ENCODE measurements around the gene NOP56.
"Not testable (repeated sequence)": the region's sequence is repeated elsewhere in the genome, so short reads cannot be mapped to it uniquely, and the experiment has no call there.

The NOP56 gene

DNA sequence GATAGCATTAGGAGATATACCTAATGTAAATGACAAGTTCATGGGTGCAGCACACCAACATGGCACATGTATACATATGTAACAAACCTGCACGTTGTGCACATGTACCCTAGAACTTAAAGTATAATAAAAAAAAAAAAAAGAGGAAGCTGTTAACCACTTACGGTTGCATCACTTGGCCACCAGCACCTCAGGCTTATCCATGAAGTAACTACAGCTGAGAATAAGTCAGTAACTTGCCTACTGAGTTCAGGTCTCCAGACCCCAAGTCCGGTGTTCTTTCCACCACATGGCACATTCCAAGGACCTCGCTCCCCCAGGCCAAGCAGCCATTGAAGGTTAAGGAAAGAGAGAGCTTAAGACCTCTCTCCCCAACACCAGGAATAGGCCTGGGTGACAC is 32.4 kb downstream of the NOP56 start:
- DNase-seq (ENCODE audit: low read depth): not testable (repeated sequence)

DNA sequence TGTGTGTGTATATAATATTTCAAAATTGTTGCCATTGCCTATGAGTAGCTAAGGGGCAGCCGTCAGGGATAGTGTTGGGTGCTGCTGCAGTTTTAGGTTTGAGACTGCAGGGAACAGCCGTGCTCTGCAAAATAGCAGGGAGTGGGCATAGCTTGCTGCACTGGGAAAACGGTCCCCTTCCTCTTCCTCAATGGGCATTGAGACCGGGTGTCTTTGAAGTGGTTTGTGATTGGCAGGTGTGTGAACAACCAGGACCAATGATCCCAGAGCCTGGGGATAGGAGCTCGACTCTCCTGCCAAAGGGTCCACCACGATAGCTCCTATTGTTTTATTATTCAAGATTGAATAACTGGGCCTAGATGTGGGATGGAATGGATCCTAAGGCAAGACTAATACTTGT is 35.1 kb downstream of the NOP56 start:
- no peak for DNase-seq (ENCODE audit: low read depth)

DNA sequence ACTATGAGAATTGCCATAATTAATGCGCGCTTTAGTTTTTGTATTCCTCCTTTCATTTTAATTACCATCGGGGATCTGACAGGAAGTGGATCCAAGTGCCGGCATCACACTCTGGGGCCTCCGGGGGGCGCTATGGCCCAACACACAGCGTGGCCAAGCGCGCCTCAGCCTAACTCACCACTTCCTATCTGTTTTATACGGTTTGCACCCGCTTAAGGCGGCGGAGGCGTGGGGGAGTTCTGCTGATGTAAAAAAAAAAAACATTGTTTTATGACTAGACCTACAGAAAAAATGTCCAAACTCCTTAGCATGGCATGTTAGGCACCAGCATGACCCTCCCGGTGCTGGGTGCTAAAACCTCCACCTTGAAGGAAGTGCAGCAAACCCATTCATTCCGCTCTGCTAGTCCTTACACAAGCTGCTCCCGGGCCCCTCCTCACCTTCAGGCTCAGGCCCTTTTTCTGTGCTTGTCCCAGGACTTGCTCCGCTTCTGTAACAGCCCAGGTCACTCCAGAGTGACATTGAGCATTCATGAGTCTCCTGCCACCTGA is 35.7 kb downstream of the NOP56 start:
- DNase-seq (ENCODE audit: low read depth): peak; percentile 84

DNA sequence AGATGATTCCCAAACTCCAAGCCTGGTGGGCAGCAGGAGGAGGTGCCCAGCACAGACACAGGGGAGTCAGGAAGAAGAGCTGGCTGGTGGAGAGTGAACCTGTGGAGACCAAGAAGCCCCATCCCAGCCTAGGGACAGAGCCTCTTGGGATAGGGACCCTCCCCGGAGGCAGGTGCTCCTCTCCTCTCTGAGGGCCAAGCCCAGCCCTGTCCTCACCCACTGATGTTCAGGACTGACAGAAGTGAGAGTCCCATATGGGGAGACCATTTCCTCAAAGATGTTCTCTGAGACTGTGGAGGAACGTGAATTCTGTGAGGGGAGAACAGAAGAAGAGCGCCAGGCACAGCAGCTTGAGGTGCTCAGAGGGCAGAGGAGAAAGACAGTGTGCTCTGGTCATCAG is 37.8 kb downstream of the NOP56 start:
- DNase-seq (ENCODE audit: low read depth): no peak

DNA sequence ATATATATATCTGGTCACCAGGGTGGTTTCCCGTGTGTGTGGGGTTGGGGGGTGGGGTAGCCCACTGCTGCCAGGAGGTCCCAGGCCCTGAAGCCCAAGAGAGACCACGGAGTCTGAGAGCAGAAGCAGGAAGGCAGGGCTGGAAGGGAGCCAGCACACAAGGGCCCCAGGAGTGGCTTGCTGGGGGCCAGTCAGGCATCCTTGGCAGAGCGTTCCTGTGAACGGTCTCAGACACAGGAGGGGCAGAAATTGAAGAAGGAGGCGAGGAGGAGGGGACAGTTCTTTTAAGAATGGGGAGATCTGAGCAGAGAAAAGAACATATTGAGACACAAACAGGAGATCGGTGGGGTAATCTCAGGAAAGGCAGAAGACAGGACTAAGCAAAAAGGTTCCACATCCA is 38.3 kb downstream of the NOP56 start:
- DNase-seq (ENCODE audit: low read depth): no peak

DNA sequence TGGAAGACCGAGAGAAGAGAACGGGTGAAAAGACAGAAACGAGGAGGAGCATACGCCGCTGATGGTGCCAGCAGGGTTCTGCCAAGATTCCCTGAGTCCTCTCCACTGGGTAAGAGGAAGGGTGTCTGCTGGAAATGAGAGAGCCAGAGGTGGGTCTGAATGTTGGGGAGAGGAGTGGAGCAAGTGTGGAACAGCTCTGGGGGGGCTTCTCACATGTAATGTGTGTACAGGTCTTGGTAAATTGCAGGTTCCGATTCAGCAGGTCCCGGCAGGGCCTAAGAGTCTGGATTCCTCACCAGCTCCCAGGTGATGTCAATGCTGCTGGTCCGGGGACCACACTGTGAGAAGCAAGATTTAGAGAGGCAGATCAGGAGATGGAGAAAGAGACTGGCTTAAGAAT is 38.7 kb downstream of the NOP56 start:
- DNase-seq (ENCODE audit: low read depth): no peak

DNA sequence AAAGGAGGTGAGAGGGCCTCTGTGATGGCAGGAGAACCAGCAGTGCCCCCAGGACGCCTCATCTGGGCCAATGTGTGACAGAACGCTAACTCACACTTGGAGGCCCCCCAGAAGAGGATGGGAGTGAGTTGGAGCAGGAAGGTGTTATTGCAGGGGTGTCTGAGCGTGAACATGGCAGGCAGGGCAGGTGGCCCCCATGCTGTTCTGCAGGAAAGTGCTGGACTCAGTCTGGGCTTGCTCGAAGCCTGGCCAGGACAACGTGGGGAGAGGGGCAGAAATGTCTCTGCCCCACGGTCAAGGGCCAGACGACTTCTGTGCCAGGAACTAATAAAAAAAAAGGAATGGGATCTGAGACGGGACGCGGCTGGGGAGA is 39.2 kb downstream of the NOP56 start:
- no peak for DNase-seq (ENCODE audit: low read depth)

DNA sequence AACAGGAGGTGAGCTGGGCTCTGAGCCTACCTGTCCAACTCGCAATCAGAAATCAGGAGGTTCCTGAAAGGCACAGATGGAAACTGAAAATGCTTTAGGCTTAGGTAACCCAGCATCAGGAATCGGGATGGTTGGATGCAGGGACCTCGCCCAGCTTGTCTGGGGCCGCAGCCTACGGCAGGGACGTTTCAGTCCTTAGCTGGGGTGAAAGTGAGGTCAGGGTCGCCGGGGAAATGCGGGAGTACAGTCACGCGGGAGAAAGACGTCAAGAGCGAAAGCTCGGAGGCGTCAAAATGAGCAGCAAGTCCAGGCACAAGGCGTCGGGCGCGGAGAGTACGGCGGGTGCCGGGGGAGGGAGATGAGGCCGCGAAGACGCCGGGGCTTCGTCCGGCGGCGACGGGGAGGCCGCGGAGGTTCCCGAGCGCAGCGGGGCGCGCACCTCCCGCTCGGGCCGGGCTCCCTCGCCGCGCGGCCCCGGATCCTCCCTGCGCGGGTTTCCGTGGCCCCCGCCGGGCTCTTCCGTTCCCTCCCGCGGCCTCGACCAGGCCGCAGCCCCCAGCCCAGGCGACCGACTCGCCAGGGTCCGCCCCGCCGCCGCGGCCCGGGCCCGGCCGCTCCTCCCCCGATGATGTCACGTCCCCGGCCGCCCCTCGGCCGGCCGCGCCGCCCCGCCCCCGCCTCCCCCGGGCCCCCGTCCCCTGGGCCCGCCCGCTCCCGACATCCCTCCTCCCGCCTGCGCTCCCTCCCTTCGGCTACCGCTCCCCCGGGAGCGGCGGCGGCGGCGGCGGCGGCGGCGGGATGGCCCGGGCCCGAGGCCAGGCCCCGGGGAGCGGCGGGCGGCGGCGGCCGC is 39.8 kb downstream of the NOP56 start, which contains the start of gene EBF4:
Gene EBF4 (plus strand): TSS at position 745 of the 850 bp plus-strand sequence. CDS start 866 bp downstream, outside the sequence.
- DNase-seq (ENCODE audit: low read depth): no peak

DNA sequence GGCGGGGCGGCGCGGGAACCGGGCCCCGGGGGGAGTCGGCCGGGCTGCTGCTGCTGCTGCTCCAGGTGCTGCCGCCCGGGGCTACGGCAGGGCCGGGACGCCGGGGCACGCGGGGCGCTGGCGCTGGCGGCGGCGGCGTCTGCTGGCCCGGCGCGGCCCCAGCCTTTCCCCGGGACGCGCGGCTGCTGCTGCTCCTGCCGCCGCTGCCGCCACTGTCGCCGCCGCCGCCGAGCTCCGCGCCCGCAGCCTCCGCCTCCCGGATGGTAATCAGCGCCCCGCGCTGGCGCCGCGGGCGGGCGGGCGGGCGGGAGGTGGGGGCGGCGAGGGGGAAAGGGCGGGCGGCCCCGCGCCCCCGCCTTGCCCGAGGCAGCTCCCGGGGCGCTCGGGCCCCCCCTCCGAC is 40.5 kb downstream of the NOP56 start:
- no peak for DNase-seq (ENCODE audit: low read depth)

DNA sequence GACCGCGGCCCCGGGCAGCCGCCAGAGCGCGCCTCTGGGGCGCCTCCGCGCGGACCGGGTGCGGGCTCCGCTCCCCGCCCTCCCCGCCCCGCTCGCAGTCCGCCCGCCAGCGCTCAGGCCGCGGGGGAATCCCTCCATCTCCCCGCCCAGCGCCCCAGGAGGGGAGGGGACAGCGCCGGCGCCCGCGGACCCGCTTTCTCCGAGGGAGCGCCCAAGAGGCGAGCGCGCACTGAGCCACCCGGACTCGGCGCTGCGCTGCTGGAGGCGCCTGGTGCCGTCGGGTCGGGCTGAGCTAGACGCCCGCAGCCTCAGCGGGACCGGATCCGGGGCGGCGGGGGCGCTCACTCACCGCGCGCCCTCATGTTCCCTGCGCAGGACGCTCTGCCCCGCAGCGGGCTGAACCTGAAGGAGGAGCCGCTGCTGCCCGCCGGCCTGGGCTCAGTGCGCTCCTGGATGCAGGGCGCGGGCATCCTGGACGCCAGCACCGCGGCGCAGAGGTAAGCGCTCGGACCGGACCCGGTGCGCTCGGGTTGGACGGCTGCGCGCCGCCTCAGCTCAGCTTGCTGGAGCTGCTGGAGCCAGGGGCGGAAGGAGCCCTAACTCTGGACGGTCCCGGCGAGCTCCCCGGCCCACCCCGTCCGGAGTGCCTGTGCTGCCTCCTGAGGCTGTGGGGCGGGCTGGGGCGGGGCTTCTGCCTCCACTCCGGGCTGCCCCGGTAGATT is 41.0 kb downstream of the NOP56 start:
- no peak for DNase-seq (ENCODE audit: low read depth)

DNA sequence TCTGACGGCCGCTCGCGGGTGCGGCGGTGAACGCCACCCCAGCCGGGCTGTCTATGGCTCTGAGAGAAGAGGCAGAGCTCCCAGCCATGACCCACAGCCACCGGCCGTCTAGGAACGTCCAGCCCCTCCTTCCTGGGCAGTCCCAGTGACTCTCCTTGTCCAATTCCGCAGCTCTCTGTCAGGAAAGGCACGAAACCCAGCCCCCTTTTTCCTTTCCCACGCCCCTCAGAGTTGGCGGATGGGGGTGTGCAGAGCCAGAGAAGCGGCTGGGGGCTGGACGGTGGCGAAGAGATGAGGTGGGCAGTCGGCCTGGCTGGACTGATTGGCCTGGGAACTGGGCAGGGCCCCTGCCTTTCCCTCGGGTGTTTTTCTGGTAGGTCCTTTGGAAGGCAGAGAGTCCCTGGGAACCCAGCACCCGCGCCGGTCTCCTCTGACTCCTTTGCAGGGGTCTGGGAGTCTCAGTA is 41.6 kb downstream of the NOP56 start:
- DNase-seq (ENCODE audit: low read depth): no peak

DNA sequence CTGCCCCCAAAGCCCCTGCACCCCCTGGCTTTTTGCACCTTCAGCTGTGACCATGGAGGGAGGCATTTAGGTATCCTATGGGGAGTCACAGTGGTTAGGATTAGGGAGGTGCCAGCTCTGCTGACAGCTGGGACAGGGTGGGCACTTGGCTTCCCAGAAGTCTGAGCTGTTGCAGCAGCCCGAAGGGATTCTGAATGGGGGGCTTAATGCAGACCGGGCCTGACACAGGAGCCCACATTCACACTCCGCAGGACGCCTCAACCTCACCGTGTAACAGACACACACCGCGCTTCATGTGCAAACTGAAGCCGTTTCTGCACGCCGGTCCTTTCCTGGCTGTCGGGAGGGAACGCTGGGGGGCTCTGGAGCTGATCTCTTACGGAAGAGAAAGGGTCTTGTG is 42.1 kb downstream of the NOP56 start:
- no peak for DNase-seq (ENCODE audit: low read depth)

DNA sequence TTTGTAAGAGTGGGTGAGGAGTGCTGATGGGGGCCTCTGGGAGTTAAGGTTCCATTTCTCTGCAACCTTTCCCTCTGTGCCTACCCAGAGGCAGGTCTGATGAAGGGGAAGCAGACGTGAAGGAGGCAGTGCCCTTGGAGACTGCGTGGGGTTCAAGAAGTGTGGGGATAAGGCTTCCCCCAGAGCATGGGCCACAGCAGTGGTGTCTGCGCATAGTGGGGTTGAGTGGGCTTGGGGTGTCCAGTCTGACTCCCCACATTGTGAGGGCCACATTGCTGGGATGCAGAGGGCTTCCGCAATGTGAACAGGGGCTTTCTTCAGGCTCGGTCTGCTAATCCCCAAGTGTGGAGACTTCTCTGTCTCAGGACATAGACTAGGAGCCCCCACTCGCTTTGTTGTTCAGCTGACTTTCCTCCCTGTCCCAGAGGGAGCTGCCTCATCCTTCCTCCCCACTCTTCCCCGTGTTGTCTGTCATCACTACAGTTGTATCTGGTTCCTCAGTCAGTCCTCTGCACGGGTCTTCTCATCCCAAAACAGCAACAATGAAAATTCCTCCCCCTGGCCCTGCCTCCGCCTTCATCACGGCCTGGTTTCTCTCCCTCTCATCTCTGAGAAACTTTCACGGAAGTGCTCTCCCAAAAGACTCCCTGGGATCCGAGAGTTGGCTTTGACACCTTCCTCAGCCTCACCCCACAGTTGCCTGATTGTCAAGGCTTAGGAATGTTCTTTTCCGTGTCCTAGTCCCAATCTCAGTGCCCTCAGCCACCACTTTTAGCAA is 43.0 kb downstream of the NOP56 start:
- DNase-seq (ENCODE audit: low read depth): no peak

DNA sequence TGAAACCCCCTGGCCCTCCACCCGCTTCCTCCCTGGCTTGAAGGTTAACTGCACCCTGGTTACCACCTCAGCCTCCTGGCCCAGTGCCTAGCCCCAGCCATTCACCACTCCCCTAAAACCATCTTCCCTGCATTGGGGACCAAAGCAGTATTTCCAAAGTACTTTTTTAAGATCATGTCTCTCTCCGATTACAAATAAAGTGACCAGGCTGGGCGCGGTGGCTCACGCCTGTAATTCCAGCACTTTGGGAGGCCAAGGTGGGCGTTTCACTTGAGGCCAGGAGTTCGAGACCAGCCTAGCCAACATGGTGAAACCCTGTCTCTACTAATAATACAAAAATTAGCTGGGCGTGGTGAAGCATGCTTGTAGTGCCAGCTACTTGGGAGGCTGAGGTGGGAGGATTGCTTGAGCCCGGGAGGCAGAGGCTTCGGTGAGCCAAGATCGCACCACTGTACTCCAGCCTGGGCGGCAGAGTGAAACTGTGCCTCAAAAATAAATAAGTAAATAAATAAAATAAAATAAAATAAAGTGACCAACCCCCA is 43.6 kb downstream of the NOP56 start:
- DNase-seq (ENCODE audit: low read depth): not testable (repeated sequence)

DNA sequence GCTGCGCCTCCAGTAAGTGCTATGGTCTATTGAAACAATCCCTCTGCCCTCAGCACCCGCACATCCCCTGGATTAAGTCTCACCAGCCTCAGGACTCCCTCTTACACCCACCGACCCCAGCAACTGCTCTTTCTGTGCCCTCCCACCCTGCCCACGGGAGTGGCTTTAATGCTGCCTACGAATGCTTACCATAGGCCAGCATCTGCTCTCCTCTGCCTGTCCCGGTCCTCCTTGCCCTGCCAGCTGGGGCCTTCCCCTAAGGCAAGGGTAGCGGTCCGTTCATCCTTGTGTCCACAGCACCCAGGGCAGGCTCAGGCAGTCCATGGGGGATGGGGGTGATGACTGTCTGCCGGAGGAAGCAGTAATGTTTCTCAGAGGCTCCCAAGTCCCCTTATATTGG is 44.2 kb downstream of the NOP56 start:
- no peak for DNase-seq (ENCODE audit: low read depth)

DNA sequence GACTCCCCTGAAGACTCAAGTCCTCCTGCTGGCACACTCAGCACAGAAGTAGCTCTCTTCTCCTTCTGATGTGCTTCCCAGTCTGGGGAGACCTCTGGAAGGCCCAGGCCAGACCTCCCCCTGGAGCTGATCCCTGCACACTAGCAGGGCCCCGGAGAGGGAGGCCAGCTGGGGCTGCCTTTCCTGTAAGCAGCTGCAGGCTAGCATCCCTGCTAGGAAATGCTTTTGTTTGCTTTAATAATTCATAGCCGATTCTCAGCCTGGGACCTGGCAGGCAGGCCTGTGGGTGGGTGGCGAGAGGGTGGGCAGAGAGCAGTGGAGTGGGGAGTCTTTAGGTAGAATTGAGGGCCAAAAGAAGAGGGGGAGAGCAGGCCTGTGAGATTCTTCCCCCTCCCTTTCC is 45.3 kb downstream of the NOP56 start:
- DNase-seq (ENCODE audit: low read depth): no peak

DNA sequence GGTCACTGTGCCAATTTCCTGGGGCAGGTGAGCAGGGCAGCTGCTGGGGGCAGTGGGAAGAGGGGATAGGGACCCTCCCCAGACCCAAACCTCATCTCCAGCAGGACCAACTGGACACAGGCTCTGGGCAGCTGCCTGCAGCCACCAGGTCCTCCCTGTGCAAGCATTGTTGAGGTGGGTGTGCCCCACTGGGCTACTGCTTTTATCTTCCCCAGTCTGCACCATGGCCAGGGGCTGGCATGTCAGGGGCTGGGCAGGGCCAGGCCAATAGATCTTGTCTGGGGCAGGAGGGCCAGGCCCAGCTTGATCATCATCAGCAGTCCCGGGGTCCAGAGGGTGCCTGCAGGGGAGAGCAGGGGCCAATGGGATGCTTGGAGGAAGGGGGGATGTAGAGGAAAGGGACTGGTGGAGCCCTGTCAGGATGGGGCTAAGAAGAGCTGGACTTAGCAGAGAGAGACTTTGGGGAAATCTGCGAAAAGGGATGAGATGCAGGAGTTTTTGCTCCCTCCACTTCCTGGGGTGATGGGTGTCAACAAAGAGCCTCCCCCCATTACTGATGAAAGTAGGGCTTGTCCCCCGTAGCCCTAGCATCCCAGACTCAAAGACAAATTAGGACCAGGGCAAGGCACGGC is 45.9 kb downstream of the NOP56 start:
- DNase-seq (ENCODE audit: low read depth): no peak

DNA sequence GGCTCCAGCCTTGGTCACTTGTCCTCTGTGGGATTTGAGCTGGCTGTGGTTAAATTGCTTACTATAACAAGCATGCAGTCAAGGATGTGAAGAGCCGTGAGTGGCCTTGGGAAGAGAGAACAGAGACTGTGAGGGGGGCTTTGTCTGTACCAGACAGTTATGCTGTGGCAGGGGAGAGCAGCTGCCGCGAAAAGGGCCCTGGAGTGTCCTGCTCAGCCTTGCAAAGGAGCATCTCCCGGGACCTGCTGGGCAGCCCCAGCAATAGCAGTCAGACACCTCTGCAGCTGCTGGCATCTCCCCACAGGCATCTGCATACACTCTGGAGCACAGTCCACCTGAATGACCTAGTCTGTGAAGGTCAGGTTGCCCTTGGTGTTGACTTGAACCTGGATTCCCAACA is 46.5 kb downstream of the NOP56 start:
- no peak for DNase-seq (ENCODE audit: low read depth)

DNA sequence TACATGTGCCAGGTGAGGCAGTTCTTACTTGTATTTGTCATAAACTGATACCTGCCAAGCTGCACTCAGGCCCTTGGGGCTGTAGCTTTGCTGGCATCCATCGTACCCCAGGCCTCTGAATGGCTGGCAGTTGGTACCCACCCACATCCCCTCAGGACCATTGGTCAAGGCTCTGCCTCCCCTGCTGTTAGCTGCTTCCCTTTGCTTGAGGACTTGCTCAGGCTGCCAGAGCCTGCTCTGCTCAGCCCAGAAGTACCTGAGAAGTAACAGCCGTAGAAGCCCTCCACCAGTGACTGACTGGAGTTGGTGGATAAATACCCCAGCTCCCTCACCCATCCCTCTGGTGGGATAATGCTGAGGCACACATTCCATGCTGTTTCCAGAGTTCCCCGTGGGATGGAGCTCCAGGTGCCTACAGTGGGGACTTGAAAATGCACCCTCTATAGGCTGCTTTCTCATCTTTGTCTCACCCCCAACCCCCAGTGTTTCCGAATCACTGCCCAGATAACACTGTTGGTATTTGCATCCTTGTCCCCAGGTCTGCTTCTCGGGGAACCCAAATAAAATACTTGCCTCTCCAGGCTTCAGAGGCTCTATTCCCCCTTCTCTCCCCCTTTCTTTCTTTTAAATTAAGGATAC is 47.5 kb downstream of the NOP56 start:
- DNase-seq (ENCODE audit: low read depth): no peak

DNA sequence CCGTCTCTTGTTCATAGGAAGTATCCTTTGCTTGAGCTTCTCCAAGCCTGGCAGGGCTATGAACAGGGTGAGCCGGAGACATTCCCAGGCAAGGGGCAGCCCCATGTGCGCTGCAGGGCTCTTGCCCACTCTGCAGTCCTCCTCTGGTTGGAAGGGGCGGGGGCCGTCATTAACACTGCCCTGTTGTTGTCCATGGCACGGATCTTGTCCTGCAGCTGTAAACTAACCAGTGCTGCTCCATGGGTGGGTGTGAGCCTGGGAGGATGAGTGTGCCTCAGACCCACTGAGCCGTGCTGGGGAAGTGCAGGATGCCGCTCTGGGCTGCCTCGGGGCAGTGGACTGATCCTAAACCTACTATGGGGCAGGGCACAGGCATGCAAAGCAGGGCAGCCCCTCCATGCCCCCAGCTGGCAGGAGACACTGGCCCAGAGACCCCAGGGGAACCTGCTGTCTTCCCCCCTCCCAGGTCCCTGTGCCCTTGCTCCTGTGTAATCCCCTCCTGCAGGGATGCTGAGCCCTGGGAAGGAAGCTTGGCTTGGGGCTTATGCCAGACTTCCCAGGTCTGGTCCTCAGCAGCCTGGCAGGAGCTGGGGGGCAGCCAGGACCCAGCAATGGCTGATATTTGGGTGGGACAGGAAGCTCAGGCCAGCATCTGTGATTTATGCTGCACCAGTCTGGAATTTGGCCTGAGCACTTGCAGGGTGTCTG is 48.6 kb downstream of the NOP56 start:
- DNase-seq (ENCODE audit: low read depth): no peak
